ENCODE data around the gene CCDC178.

GRCh38 chr18:33099626-33100025 is 340.9 kb downstream of the CCDC178 start:
- TF ChIP-seq TAF1 (IDR thresholded peaks at IDR 0.05; ENCODE audit: borderline replicate concordance, insufficient read depth, low read length) (no peak), FOXP2 (optimal IDR thresholded peaks at IDR 0.05; ENCODE audit: borderline replicate concordance, extremely low read depth, extremely low read length, insufficient read depth) (no peak)
